H9 (cell line): ENCODE results near the gene FHIT. TPM values are rescaled to one million over a fixed set of nuclear protein-coding genes. Genes with fewer than 3 reads are reported as not detected.

Experiments
- DNase-seq: peaks from one replicate; pipeline ENCODE4 v3.0.0-alpha.2; 2017
- H2AFZ ChIP-seq: one replicate; pipeline ENCODE4 v1.6.1; 2013; ENCODE audit warnings: mild to moderate bottlenecking, low read length, control low read depth, moderate library complexity
- H2AK5ac ChIP-seq: 2 replicates; pipeline ENCODE4 v1.6.1; 2013; ENCODE audit warnings: low read length, control low read depth, mixed read lengths; ENCODE audit not compliant: insufficient read length
- H2BK120ac ChIP-seq: one replicate; pipeline ENCODE4 v1.6.1; 2013; ENCODE audit warnings: low read depth, mild to moderate bottlenecking, low read length, control low read depth, inconsistent platforms; ENCODE audit not compliant: poor library complexity, severe bottlenecking
- H2BK12ac ChIP-seq: 2 replicates; pipeline ENCODE4 v1.6.1; 2013; ENCODE audit warnings: low read length, control low read depth, mixed read lengths, low read depth; ENCODE audit not compliant: insufficient read length
- H2BK15ac ChIP-seq: 2 replicates; pipeline ENCODE4 v1.6.1; 2013; ENCODE audit warnings: low read depth, low read length, control low read depth
- H2BK20ac ChIP-seq: one replicate; pipeline ENCODE4 v1.6.1; 2013; ENCODE audit warnings: low read depth, mild to moderate bottlenecking, low read length, control low read depth, inconsistent platforms; ENCODE audit not compliant: poor library complexity, severe bottlenecking
- H2BK5ac ChIP-seq: 2 replicates; pipeline ENCODE4 v1.6.1; 2013; ENCODE audit warnings: low read length, control low read depth, mixed read lengths; ENCODE audit not compliant: insufficient read length
- H3K14ac ChIP-seq: 2 replicates; pipeline ENCODE4 v1.6.1; 2013; ENCODE audit warnings: low read length, control low read depth; ENCODE audit not compliant: insufficient read depth
- H3K18ac ChIP-seq: 2 replicates; pipeline ENCODE4 v1.6.1; 2013; ENCODE audit warnings: low read depth, mild to moderate bottlenecking, mixed read lengths, low read length, control low read depth; ENCODE audit not compliant: insufficient read length
- H3K23ac ChIP-seq: 2 replicates; pipeline ENCODE4 v1.6.1; 2013; ENCODE audit warnings: low read length, control low read depth, mixed read lengths, low read depth; ENCODE audit not compliant: insufficient read length
- H3K23me2 ChIP-seq: 2 replicates; pipeline ENCODE4 v1.6.1; 2013; ENCODE audit warnings: low read depth, mild to moderate bottlenecking, mixed read lengths, low read length, control low read depth; ENCODE audit not compliant: insufficient read length, poor library complexity, severe bottlenecking
- H3K27ac ChIP-seq: 2 replicates; pipeline ENCODE4 v1.5.1; 2013; ENCODE audit warnings: low read length, control low read depth, mixed read lengths, low read depth; ENCODE audit not compliant: insufficient read length
- H3K27me3 ChIP-seq: 2 replicates; pipeline ENCODE4 v1.6.1; 2013; ENCODE audit warnings: low read length, control low read depth, inconsistent platforms; ENCODE audit not compliant: insufficient read depth
- H3K4ac ChIP-seq: 2 replicates; pipeline ENCODE4 v1.6.1; 2013; ENCODE audit warnings: low read depth, mild to moderate bottlenecking, control low read depth, inconsistent platforms, low read length, moderate library complexity
- H3K4me1 ChIP-seq: 2 replicates; pipeline ENCODE4 v1.6.1; 2013; ENCODE audit warnings: low read length, control low read depth, inconsistent platforms; ENCODE audit not compliant: insufficient read depth
- H3K4me2 ChIP-seq: 2 replicates; pipeline ENCODE4 v1.6.1; 2013; ENCODE audit warnings: low read length, control low read depth, mixed read lengths; ENCODE audit not compliant: insufficient read length, insufficient read depth
- H3K56ac ChIP-seq: 2 replicates; pipeline ENCODE4 v1.6.1; 2013; ENCODE audit warnings: low read depth, mild to moderate bottlenecking, mixed read lengths, low read length, control low read depth; ENCODE audit not compliant: insufficient read length
- H3K79me1 ChIP-seq: 2 replicates; pipeline ENCODE4 v1.6.1; 2013; ENCODE audit warnings: low read depth, mild to moderate bottlenecking, moderate library complexity, low read length, control low read depth, inconsistent platforms; ENCODE audit not compliant: insufficient read depth, poor library complexity, severe bottlenecking
- H3K79me2 ChIP-seq: 2 replicates; pipeline ENCODE4 v1.6.1; 2013; ENCODE audit warnings: low read length, control low read depth, inconsistent platforms; ENCODE audit not compliant: insufficient read depth
- H3K9ac ChIP-seq: 2 replicates; pipeline ENCODE4 v1.6.1; 2013; ENCODE audit warnings: low read length, control low read depth, mixed read lengths; ENCODE audit not compliant: insufficient read length; ENCODE audit errors: extremely low read depth
- H3K9me3 ChIP-seq: one replicate; pipeline ENCODE4 v1.6.1; 2013; ENCODE audit warnings: low read depth, low read length, inconsistent platforms; ENCODE audit not compliant: control insufficient read depth
- H3T11ph ChIP-seq: one replicate; pipeline ENCODE4 v1.6.1; 2013; ENCODE audit warnings: mild to moderate bottlenecking, low read length, control low read depth, inconsistent platforms
- H4K20me1 ChIP-seq: one replicate; pipeline ENCODE4 v1.6.1; 2013; ENCODE audit not compliant: control insufficient read depth, insufficient read length, insufficient read depth
- H4K5ac ChIP-seq: 2 replicates; pipeline ENCODE4 v1.6.1; 2013; ENCODE audit warnings: low read depth, mild to moderate bottlenecking, mixed read lengths, low read length, control low read depth; ENCODE audit not compliant: insufficient read length
- H4K8ac ChIP-seq: replicated peaks from 2 replicates; pipeline ENCODE4 v1.6.1; 2013; ENCODE audit warnings: low read length, control low read depth, mixed read lengths, low read depth; ENCODE audit not compliant: insufficient read length
- H4K91ac ChIP-seq: 2 replicates; pipeline ENCODE4 v1.6.1; 2013; ENCODE audit warnings: low read depth, mild to moderate bottlenecking, moderate library complexity, mixed read lengths, low read length, control low read depth; ENCODE audit not compliant: insufficient read length
- H3K27ac Mint-ChIP-seq, 3 experiments: 2 replicates in 2 of 3; 3 replicates in 1 of 3; pipeline ENCODE4 v1.8.0; 2020 to 2021; ENCODE audit warnings: mixed read lengths in 3 of 3, mild to moderate bottlenecking in 1 of 3, moderate library complexity in 1 of 3
- H3K27me3 Mint-ChIP-seq: 2 replicates; pipeline ENCODE4 v1.8.0; 2021; ENCODE audit warnings: low read depth, mild to moderate bottlenecking, moderate library complexity, mixed read lengths
- H3K36me3 Mint-ChIP-seq, 3 experiments: 2 replicates in 2 of 3; 3 replicates in 1 of 3; pipeline ENCODE4 v1.8.0; 2020 to 2021; ENCODE audit warnings: low read depth in 3 of 3, mixed read lengths in 3 of 3; ENCODE audit not compliant: insufficient read depth in 1 of 3
- H3K4me1 Mint-ChIP-seq, 2 experiments: 2 replicates each; pipeline ENCODE4 v1.8.0; 2020; ENCODE audit warnings: mixed read lengths in 2 of 2
- H3K4me3 Mint-ChIP-seq, 2 experiments: 2 replicates in 1 of 2; 3 replicates in 1 of 2; pipeline ENCODE4 v1.8.0; 2020 to 2021; ENCODE audit warnings: mild to moderate bottlenecking in 2 of 2, mixed read lengths in 2 of 2, moderate library complexity in 1 of 2
- H3K9me3 Mint-ChIP-seq, 2 experiments: 2 replicates in 1 of 2; 3 replicates in 1 of 2; pipeline ENCODE4 v1.8.0; 2020; ENCODE audit warnings: mild to moderate bottlenecking in 2 of 2, mixed read lengths in 2 of 2, moderate library complexity in 1 of 2
- CTCF ChIP-seq: fragments of 200-600 bp; sonication (generic); conservative IDR thresholded peaks from 3 replicates; pipeline ENCODE4 v1.8.0; 2021; ENCODE audit warnings: antibody characterized with exemption, mild to moderate bottlenecking
- WGBS: extraction: QIAGEN DNeasy Blood & Tissue Kit; methylation state at CpG from one replicate; pipeline ENCODE4 v1.1.7; 2013; ENCODE audit warnings: missing lambda C conversion rate, low lambda C conversion rate, mixed read lengths; ENCODE audit not compliant: insufficient read length; ENCODE audit errors: extremely low coverage; 5-methylcytosine and 5-hydroxymethylcytosine counted together
- total RNA-seq: library from RNA; stranded (reverse); gene quantifications from 2 replicates; pipeline ENCODE4 v1.2.1, GENCODE V29; 2021

The FHIT gene
- total RNA-seq, 1 experiment from 2014 or later = 3.0 TPM

GRCh38 chr3:61052851-61053250 lies 198.4 kb downstream of the FHIT start:
- Mint-ChIP-seq H3K4me3 (no peak overlapping the region), H3K36me3 (no peaks in the 10 kb centered on the region), H3K27me3 (peaks cover 2% of the 10 kb centered on the region; the same call in 1 of the 2 replicates), H3K9me3 (peaks cover 0 to 2% of the 10 kb centered on the region in 2 experiments; a peak in 1 of 5 replicates), H3K4me1 (peaks cover 16 to 18% of the 10 kb centered on the region in 2 experiments), H3K27ac (no peak overlapping the region)
- Histone ChIP-seq H3K79me1 (no peaks in the 10 kb centered on the region), H4K8ac (no peak overlapping the region), H3K4me1 (no peaks in the 10 kb centered on the region; the same call in 1 of the 2 replicates), H3K18ac (no peak overlapping the region), H2BK5ac (no peak overlapping the region), H4K20me1 (no peaks in the 10 kb centered on the region), H3K23me2 (no peaks in the 10 kb centered on the region), H4K5ac (no peak overlapping the region), H2AFZ (no peak overlapping the region), H2AK5ac (no peak overlapping the region), H3K14ac (no peak overlapping the region), H3K23ac (no peak overlapping the region), H2BK120ac (no peak overlapping the region), H3T11ph (no peak overlapping the region), H3K27ac (no peak overlapping the region), H3K4ac (no peak overlapping the region), H2BK12ac (no peak overlapping the region), H3K27me3 (no peaks in the 10 kb centered on the region), H3K9me3 (no peaks in the 10 kb centered on the region), H3K9ac (no peak overlapping the region), H3K56ac (no peak overlapping the region), H3K79me2 (no peaks in the 10 kb centered on the region), H2BK20ac (no peak overlapping the region), H2BK15ac (no peak overlapping the region), H3K4me2 (no peak overlapping the region), H4K91ac (no peak overlapping the region)
- no peak for DNase-seq
- no CpG with 5 or more reads among the region's 1 CpG for WGBS
- TF ChIP-seq CTCF = no peak
